ENCODE results near the gene ZBTB40.

DNA sequence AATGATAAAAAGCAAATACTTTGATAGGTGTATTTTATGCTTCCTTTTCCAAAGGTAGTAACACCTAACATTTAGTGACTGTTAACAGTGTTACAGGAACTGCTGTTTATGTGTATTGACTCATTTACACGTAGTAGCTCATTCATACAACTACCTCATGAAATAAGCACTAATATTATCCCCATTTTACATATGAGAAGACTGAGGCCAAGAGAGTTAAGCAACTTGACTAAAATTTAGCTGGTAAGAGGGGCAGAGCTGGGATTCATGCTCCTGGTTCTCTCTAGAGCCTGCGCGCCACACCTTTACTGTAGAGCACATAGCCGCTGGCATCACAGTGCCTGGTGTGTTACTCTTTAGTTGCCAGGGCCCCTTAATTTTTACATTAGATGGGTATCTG is 11.3 kb downstream of the ZBTB40 start:
- TF ChIP-seq, protein P1, sequence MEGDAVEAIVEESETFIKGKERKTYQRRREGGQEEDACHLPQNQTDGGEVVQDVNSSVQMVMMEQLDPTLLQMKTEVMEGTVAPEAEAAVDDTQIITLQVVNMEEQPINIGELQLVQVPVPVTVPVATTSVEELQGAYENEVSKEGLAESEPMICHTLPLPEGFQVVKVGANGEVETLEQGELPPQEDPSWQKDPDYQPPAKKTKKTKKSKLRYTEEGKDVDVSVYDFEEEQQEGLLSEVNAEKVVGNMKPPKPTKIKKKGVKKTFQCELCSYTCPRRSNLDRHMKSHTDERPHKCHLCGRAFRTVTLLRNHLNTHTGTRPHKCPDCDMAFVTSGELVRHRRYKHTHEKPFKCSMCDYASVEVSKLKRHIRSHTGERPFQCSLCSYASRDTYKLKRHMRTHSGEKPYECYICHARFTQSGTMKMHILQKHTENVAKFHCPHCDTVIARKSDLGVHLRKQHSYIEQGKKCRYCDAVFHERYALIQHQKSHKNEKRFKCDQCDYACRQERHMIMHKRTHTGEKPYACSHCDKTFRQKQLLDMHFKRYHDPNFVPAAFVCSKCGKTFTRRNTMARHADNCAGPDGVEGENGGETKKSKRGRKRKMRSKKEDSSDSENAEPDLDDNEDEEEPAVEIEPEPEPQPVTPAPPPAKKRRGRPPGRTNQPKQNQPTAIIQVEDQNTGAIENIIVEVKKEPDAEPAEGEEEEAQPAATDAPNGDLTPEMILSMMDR (IDR thresholded peaks at IDR 0.05) = no peak
- no peak for TF ChIP-seq POLR2A (IDR thresholded peaks at IDR 0.05)

All from Peyer's patch (tissue), 4 donors.